ENCODE results near the gene IL11. TPM values are rescaled to one million over a fixed set of nuclear protein-coding genes. Genes with fewer than 3 reads are reported as not detected.

IL11 gene
- total RNA-seq, 1 donor from 2014 or later = 0.56 TPM

- no peaks in the 10 kb centered on the region for H3K9me3 Mint-ChIP-seq
- H3K4me3 Mint-ChIP-seq = no peak overlapping the region
- H3K27ac Mint-ChIP-seq (ENCODE audit: unreplicated experiment) = no peak overlapping the region
- DNase-seq (ENCODE audit: low read depth, low spot score) = no peak
- H3K36me3 Mint-ChIP-seq (ENCODE audit: low read depth) = no peaks in the 10 kb centered on the region
- peaks cover 35% of the 10 kb centered on the region for H3K27me3 Mint-ChIP-seq (ENCODE audit: low read depth)
- peaks cover 15% of the 10 kb centered on the region for H3K4me1 Mint-ChIP-seq
- TF ChIP-seq, protein P1, sequence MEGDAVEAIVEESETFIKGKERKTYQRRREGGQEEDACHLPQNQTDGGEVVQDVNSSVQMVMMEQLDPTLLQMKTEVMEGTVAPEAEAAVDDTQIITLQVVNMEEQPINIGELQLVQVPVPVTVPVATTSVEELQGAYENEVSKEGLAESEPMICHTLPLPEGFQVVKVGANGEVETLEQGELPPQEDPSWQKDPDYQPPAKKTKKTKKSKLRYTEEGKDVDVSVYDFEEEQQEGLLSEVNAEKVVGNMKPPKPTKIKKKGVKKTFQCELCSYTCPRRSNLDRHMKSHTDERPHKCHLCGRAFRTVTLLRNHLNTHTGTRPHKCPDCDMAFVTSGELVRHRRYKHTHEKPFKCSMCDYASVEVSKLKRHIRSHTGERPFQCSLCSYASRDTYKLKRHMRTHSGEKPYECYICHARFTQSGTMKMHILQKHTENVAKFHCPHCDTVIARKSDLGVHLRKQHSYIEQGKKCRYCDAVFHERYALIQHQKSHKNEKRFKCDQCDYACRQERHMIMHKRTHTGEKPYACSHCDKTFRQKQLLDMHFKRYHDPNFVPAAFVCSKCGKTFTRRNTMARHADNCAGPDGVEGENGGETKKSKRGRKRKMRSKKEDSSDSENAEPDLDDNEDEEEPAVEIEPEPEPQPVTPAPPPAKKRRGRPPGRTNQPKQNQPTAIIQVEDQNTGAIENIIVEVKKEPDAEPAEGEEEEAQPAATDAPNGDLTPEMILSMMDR (conservative IDR thresholded peaks at IDR 0.05) = no peak
Measured at GRCh38 chr19:55365964-55366363, 4.3 kb downstream of the IL11 start.

- Mint-ChIP-seq H3K27ac (ENCODE audit: unreplicated experiment) (no peak overlapping the region), H3K4me1 (peaks cover 10% of the 10 kb centered on the region), H3K27me3 (ENCODE audit: low read depth) (peaks cover 28% of the 10 kb centered on the region), H3K9me3 (no peaks in the 10 kb centered on the region), H3K36me3 (ENCODE audit: low read depth) (no peaks in the 10 kb centered on the region), H3K4me3 (no peak overlapping the region)
- no peak for DNase-seq (ENCODE audit: low read depth, low spot score)
- TF ChIP-seq, protein P1 (conservative IDR thresholded peaks at IDR 0.05) = no peak
Measured at GRCh38 chr19:55365245-55365644, 5.0 kb downstream of the IL11 start.

GRCh38 chr19:55362990-55363716 is 7.1 kb downstream of the IL11 start, which contains the start of gene GARIN5B:
GARIN5B (minus strand) TSS chr19:55363260; CDS start chr19:55363066, 194 bp downstream.
- no peak within 1 kb of the TSS for H3K4me3 Mint-ChIP-seq
- peaks cover 5% of the 10 kb centered on the region for H3K4me1 Mint-ChIP-seq
- TF ChIP-seq, protein P1 (conservative IDR thresholded peaks at IDR 0.05) = no peak
- H3K9me3 Mint-ChIP-seq = no peaks in the 10 kb centered on the region
- DNase-seq (ENCODE audit: low read depth, low spot score) = no peak
- peaks cover 18% of the 10 kb centered on the region for H3K27me3 Mint-ChIP-seq (ENCODE audit: low read depth)
- no peaks in the 10 kb centered on the region for H3K36me3 Mint-ChIP-seq (ENCODE audit: low read depth)
- H3K27ac Mint-ChIP-seq (ENCODE audit: unreplicated experiment) = no peak within 1 kb of the TSS

GRCh38 chr19:55362174-55362989 is 7.9 kb downstream of the IL11 start:
- Mint-ChIP-seq H3K27me3 (ENCODE audit: low read depth) (peaks cover 21% of the 10 kb centered on the region), H3K4me1 (peaks cover 5% of the 10 kb centered on the region), H3K27ac (ENCODE audit: unreplicated experiment) (no peak overlapping the region), H3K9me3 (no peaks in the 10 kb centered on the region), H3K36me3 (ENCODE audit: low read depth) (no peaks in the 10 kb centered on the region), H3K4me3 (no peak overlapping the region)
- no peak for DNase-seq (ENCODE audit: low read depth, low spot score)
- TF ChIP-seq, protein P1 (conservative IDR thresholded peaks at IDR 0.05) = no peak

GRCh38 chr19:55360902-55361301 is 9.4 kb downstream of the IL11 start:
- peaks cover 31% of the 10 kb centered on the region for H3K27me3 Mint-ChIP-seq (ENCODE audit: low read depth)
- peaks cover 5% of the 10 kb centered on the region for H3K4me1 Mint-ChIP-seq
- no peaks in the 10 kb centered on the region for H3K9me3 Mint-ChIP-seq
- no peak overlapping the region for H3K4me3 Mint-ChIP-seq
- no peaks in the 10 kb centered on the region for H3K36me3 Mint-ChIP-seq (ENCODE audit: low read depth)
- no peak for DNase-seq (ENCODE audit: low read depth, low spot score)
- TF ChIP-seq, protein P1 (conservative IDR thresholded peaks at IDR 0.05) = no peak
- no peak overlapping the region for H3K27ac Mint-ChIP-seq (ENCODE audit: unreplicated experiment)

All from neural crest cell (in vitro differentiated cells).